ENCODE results near the gene AUTS2.
A peak's percentile ranks its signal among the peaks of the same experiment; 100 is the strongest.

AUTS2 gene

DNA sequence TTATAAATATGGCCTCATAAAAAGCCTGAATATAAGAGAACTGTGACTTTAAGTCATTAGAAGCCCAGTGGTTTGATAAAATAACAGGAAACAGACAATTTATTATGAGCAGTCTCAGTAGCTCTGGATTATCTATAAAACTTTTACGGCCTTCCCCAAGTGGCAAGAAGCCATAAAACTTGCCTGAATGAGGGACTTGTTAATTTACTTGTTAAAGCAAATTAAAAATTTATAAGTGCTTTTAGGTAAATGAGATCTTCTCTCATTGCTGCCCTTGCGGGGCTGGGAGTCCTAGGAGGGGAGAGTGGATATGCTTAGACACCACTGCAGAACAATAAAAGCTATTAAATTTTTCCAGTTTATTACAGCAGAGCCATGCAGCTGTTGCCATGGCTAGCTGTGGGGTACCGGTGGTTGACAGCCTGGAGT, 499.9 kb downstream of the AUTS2 start:
- Mint-ChIP-seq H3K27me3 (ENCODE audit: low read depth) (no peaks in the 10 kb centered on the region), H3K4me3 (peak overlapping the region in 1 of 3 experiments; percentile 12), H3K27ac (peak overlapping the region; percentile 39 to 82 (median 82)), H3K4me1 (peaks cover 57% of the 10 kb centered on the region), H3K36me3 (ENCODE audit: low read depth) (no peaks in the 10 kb centered on the region), H3K9me3 (no peaks in the 10 kb centered on the region)
- no peak for TF ChIP-seq CTCF (IDR thresholded peaks at IDR 0.05; ENCODE audit: unreplicated experiment in 3 of 3)

- no peak overlapping the region for H3K4me3 Mint-ChIP-seq
- H3K27me3 Mint-ChIP-seq (ENCODE audit: low read depth): no peaks in the 10 kb centered on the region
- H3K36me3 Mint-ChIP-seq (ENCODE audit: low read depth): no peaks in the 10 kb centered on the region
- TF ChIP-seq CTCF (IDR thresholded peaks at IDR 0.05; ENCODE audit: unreplicated experiment in 3 of 3): no peak
- peak overlapping the region; percentile 19 to 82 (median 39) for H3K27ac Mint-ChIP-seq
- H3K4me1 Mint-ChIP-seq: peaks cover 49% of the 10 kb centered on the region
- H3K9me3 Mint-ChIP-seq: no peaks in the 10 kb centered on the region
Measured at GRCh38 chr7:70098905-70099672, 500.8 kb downstream of the AUTS2 start.

GRCh38 chr7:70104243-70104642, 506.0 kb downstream of the AUTS2 start:
- H3K4me1 Mint-ChIP-seq: peaks cover 28% of the 10 kb centered on the region
- H3K4me3 Mint-ChIP-seq: no peak overlapping the region
- no peak for TF ChIP-seq CTCF (IDR thresholded peaks at IDR 0.05; ENCODE audit: unreplicated experiment in 3 of 3)
- no peaks in the 10 kb centered on the region for H3K27me3 Mint-ChIP-seq (ENCODE audit: low read depth)
- peak overlapping the region in 1 of 3 experiments; percentile 1 for H3K27ac Mint-ChIP-seq
- H3K36me3 Mint-ChIP-seq (ENCODE audit: low read depth): no peaks in the 10 kb centered on the region
- no peaks in the 10 kb centered on the region for H3K9me3 Mint-ChIP-seq

- H3K27me3 Mint-ChIP-seq (ENCODE audit: low read depth): no peaks in the 10 kb centered on the region
- peaks cover 4% of the 10 kb centered on the region for H3K36me3 Mint-ChIP-seq (ENCODE audit: low read depth)
- no peaks in the 10 kb centered on the region for H3K9me3 Mint-ChIP-seq
- H3K4me3 Mint-ChIP-seq: no peak overlapping the region
- no peak overlapping the region for H3K27ac Mint-ChIP-seq
- H3K4me1 Mint-ChIP-seq: peaks cover 5% of the 10 kb centered on the region
- no peak for TF ChIP-seq CTCF (IDR thresholded peaks at IDR 0.05; ENCODE audit: unreplicated experiment in 3 of 3)
Measured at GRCh38 chr7:70113078-70113477, 514.8 kb downstream of the AUTS2 start.

- Mint-ChIP-seq H3K4me3 (no peak overlapping the region), H3K36me3 (ENCODE audit: low read depth) (peaks cover 9% of the 10 kb centered on the region), H3K27me3 (ENCODE audit: low read depth) (no peaks in the 10 kb centered on the region), H3K4me1 (peaks cover 5% of the 10 kb centered on the region), H3K9me3 (no peaks in the 10 kb centered on the region), H3K27ac (no peak overlapping the region)
- no peak for TF ChIP-seq CTCF (IDR thresholded peaks at IDR 0.05; ENCODE audit: unreplicated experiment in 3 of 3)
Measured at GRCh38 chr7:70113536-70113935, 515.3 kb downstream of the AUTS2 start.

DNA sequence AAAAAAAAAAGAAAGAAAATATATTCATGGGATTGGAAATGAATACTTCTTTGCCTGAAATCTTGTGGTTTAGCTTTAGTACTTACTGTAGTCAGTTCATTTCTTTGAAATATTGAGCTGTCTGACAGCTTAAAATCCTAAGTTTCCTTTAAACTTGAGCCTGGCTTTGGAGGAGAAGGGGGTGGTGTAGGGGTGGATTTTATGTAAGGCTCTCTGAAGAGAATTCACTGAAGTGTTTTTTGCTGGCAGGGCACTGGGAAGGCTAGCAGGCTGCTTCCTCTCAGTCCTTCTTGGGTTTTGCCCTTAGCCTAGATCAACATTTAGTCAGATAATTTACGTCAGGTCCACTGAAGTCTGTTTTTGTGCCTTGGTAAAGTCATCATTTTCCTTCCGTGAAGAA, 516.5 kb downstream of the AUTS2 start:
- H3K36me3 Mint-ChIP-seq (ENCODE audit: low read depth): peaks cover 21% of the 10 kb centered on the region
- no peak overlapping the region for H3K4me3 Mint-ChIP-seq
- TF ChIP-seq CTCF (IDR thresholded peaks at IDR 0.05; ENCODE audit: unreplicated experiment in 3 of 3): no peak
- H3K27ac Mint-ChIP-seq: peak overlapping the region in 1 of 3 experiments; percentile 51
- no peaks in the 10 kb centered on the region for H3K9me3 Mint-ChIP-seq
- peaks cover 5% of the 10 kb centered on the region for H3K4me1 Mint-ChIP-seq
- no peaks in the 10 kb centered on the region for H3K27me3 Mint-ChIP-seq (ENCODE audit: low read depth)
